CD4-positive, alpha-beta T cell treated with Interleukin-15 for 1 hour (primary cell): ENCODE measurements around the gene CAPN15.

Experiments used
- DNase-seq: peaks from one replicate; pipeline ENCODE4 v3.0.0-alpha.2; 2020

The CAPN15 gene

GRCh38 chr16:563072-563644 is 35.6 kb downstream of the CAPN15 start:
- DNase-seq = no peak

GRCh38 chr16:564690-565418 is 37.3 kb downstream of the CAPN15 start:
- DNase-seq = no peak

GRCh38 chr16:565419-566330 is 38.2 kb downstream of the CAPN15 start:
- DNase-seq = no peak

- DNase-seq = peak; percentile 42
These were observed 39.2 kb downstream of the CAPN15 start, which contains the start of gene NHLRC4 for GRCh38 chr16:566475-567372. Gene NHLRC4 (plus strand): TSS chr16:567005. CDS start chr16:568048, 1,043 bp downstream.

- DNase-seq = no peak
These were observed 40.1 kb downstream of the CAPN15 start for GRCh38 chr16:567373-568256.

GRCh38 chr16:568401-569258 is 41.1 kb downstream of the CAPN15 start:
- DNase-seq = no peak

DNA sequence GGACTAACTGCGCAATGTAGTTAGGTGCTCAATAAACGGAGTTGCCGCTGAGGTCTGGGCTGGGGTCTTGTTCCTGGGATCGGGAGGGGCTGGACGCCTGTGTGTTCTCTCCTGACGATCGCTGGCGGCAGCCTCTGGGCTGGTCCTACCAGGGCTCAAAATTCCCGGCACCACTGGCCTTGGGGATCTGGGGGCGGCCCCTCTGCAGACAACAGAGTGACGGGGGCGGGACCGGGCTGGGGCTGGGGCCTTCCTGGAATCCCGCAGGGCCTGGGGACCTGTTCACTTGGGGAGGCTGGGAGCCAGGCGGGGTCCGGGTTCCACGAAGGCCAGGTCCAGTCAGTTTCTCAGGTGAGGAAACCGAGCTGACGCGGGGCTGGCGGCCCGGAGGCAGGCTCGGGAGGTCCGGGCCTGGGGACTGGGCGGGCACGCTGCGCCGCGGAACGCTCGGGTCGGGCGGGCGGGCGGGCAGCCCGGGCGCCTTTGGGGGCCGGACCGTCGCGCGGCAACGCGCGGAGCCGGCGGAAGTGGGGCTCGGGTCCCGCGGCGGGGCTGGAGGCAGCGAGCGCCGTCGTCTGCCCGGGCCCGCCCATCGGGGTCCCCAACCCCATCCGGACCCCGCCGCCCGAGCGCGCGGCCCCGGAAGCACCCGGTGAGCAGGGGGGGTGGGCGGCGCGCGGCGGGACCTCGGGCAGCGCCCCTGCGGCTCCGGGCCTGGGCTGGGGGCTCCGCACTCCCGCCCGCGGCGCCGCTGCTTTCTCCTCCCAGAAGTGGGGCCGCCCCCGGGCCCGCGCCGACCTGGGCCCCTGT is 42.1 kb downstream of the CAPN15 start, which contains the start of gene PIGQ:
Gene PIGQ (plus strand): TSS at position 524 of the 810 bp plus-strand sequence. CDS start 4,107 bp downstream, outside the sequence.
- DNase-seq = peak; percentile 61

DNA sequence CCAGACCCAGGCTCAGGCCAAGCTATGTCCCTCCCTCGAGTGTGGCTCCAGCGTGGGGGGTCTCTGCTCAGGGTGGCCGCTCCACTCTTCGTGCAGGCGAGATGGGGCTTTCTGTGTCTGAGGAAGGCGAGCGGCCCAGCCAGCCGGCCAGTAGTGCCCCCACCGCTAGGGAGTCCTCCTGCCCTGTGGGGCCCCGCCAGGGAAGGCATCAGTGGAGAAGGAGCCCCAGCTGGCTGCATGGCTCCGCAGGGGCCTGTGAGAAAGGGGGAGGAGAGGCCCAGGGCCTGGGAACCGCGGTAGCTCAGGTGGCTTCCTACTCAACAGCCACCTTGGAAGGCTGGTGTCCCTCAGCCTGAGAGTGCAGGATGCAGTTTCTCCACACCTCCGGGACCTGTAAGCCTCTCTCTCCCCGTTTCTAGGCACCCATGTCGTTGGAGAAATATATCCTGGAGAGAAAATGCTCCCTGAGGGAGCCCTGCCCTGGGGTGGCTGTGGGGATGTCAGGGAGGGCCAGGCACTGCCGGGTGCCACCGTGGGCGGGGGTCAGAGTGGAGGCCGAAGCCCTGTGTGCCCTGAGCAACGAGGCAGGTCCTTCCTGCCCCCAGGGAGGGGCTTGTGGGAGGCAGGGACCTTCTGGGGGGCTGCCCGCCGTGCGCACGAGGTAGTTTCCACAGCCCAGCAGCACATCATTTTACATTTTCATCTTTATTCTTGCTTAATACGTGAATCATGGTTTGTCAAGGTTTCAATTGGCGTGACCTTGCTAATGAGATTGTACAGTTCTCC is 45.5 kb downstream of the CAPN15 start:
- DNase-seq = no peak

GRCh38 chr16:574021-574760 is 46.7 kb downstream of the CAPN15 start:
- no peak for DNase-seq

DNA sequence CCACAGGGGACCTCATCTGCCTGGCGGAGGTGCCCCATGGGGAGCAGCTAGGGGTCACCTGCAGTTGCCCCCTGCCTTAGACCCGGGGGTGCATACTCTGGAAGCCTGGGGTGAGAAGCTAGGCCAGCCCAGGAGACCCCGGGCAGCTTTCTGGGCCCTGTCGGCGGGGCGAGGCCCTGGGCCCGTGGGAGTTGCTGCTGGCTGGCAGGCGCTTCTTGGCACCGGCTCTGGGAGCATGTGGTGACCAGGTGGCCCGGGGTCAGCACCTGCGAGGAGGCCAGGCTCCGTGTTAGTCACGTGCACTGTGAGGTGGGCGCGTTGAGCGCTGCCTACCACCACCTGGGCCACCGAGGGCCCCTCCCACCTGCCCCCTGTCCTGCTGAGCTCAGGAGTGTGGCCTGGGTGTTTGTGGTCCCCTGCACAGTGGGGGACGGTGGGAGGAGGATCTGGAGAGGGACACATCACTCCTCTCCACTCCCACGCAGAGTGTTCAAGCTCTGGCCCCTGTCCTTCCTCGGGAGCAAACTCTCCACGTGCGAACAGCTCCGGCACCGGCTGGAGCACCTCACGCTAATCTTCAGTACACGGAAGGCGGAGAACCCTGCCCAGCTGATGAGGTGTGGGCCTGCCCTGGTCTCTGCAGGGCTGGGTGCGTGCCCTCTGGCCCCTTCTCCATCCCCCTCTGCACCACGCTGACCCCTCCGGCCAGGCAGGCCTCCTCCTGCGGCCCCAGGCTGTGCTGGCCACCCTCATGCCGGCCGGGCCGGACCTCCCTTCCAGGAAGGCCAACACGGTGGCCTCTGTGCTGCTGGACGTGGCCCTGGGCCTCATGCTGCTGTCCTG is 48.1 kb downstream of the CAPN15 start:
- DNase-seq = no peak

DNA sequence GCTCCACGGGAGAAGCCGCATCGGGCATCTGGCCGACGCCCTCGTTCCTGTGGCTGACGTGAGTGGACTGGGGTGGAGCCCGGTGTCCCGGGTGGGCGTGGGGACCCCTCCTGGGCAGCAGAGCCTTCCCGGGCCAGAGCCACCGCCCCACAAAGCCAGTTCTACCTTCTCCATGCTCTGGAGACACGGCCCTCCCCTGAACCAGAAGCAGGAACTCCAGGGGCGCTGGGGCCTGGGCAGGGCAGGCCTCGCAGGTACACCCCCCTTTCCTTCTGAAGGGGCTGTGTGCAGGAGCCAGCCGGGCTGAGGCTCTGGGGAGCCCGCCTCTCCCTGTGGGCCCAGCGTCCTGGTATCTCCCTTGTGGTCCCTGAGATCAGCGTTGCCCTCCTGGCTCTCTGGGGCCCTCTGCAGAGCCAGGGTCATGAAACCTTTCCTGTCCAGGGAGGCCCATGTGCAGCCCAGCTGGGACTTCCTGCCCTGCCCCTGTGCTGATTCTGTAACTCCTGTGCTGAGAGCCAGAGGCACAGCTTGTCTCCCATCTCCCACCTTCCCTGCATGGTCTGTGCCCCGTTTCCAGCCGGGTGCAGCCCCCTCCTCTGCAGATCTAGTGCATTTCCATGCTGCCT is 48.8 kb downstream of the CAPN15 start:
- DNase-seq = no peak

DNA sequence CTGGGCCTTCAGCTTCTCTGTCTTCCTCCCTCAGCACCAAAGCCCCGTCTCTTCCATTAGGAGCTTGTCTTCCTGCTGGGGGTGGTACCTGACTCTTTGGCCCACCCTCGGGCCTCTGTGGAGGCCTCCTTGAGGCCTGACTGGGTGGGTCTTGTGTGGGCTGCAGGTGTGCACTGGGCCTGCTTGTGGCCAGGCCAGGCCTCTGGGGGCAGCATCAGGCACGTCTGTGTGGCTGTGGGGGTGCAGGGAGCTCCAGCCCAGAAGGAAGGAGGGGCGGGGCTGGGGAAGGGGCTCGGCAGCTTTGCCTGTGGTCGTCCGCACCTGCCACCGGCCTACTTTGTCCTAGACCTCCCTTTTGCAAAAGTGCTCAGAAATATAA is 49.3 kb downstream of the CAPN15 start:
- no peak for DNase-seq

GRCh38 chr16:577796-578195 is 50.3 kb downstream of the CAPN15 start:
- DNase-seq = no peak

DNA sequence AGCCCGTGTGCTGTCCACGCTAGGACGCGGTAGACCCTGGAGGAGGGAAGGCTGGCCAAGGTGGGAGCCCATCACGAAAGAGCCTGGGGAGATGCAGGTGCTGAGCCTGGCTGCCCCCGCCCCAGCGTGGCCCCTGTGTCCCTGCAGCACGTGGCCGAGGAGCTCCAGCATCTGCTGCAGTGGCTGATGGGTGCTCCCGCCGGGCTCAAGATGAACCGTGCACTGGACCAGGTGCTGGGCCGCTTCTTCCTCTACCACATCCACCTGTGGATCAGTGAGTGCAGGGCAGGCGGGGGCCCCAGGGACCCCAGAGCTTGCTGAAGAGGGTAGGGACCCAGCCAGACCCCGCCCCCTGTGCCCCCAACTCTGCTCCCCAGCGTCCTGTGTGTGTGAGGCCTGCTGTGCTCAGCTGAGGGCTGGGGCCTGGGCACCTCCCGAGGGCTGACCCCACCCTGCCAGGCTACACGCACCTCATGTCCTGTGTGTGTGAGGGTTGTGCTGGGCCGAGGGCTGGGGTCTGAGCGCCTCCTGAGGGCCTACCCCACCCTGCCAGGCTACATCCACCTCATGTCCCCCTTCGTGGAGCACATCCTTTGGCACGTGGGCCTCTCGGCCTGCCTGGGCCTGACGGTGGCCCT is 50.8 kb downstream of the CAPN15 start:
- DNase-seq = no peak

DNA sequence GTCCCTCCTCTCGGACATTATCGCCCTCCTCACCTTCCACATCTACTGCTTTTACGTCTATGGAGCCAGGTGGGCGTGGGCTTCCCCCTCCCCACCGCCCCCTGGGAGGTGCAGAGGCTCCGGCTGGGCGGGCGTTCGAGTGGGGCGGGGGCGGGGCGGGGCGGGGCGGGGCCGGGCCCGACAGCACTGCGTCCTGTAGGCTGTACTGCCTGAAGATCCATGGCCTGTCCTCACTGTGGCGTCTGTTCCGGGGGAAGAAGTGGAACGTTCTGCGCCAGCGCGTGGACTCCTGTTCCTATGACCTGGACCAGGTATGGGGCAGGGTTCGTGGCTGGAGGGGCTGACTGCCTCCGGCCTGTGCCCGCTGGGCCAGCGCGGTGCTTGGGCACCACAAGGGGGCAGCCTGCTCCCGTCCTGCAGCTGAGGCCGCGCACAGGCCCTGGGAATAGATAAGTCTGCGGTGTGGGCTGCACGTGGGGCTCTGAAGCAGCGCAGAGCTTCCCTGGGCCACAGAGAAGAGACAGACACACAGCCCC is 51.4 kb downstream of the CAPN15 start:
- peak; percentile 70 for DNase-seq
